HCT116 (cell line): ENCODE data around the gene CELF3. TPM values are rescaled to one million over a fixed set of nuclear protein-coding genes. Genes with fewer than 3 reads are reported as not detected.

ENCODE experiments used
- ATAC-seq: fragments of 200-7000 bp; cut with Tn5 transposase; 2 replicates; pipeline ENCODE4 v1.9.1; 2020; ENCODE audit warnings: mild to moderate bottlenecking, moderate library complexity
- BruUV-seq: library from RNA; stranded (reverse); fragments of 400-500 nt; replicated peaks from 2 replicates; lab custom pipeline; 2021; lab: Mats Ljungman, UMichigan
- CTCF ChIA-PET: fragments of 300-600 bp; sonication (Branson Sonifier 250); formaldehyde crosslinking; loops from one replicate; lab custom pipeline; 2021; ENCODE audit warnings: antibody characterized with exemption; lab: Charles Lee
- POLR2A ChIA-PET: fragments of 300-600, 350-600 bp; sonication (Branson Sonifier 250); formaldehyde crosslinking; loops from one replicate; lab custom pipeline; 2021; ENCODE audit warnings: antibody characterized with exemption; lab: Charles Lee
- RAD21 ChIA-PET, 2 experiments: fragments of 300-600 bp; sonication (Branson Sonifier 250); formaldehyde crosslinking; loops; one replicate each; lab custom pipeline; 2023; ENCODE audit warnings: low total read pairs in 2 of 2; ENCODE audit not compliant: uncharacterized antibody in 2 of 2, unreplicated experiment in 2 of 2, low non-redundant PET in 1 of 2; lab: Charles Lee
- DNase-seq: peaks from one replicate; pipeline ENCODE4 v3.0.0-alpha.2; 2010; ENCODE audit warnings: low read depth, low spot score
- H2AFZ ChIP-seq: fragments of 200-600 bp; shearing (Covaris generic), sonication (generic); 2 replicates; pipeline ENCODE4 v1.6.1; 2017; ENCODE audit warnings: low read depth, mixed run types, mixed read lengths, antibody characterized with exemption, low read length; ENCODE audit not compliant: poor library complexity, severe bottlenecking
- H3K27ac ChIP-seq: 2 replicates; pipeline ENCODE4 v1.5.1; 2012; ENCODE audit warnings: low read depth, low read length
- H3K27me3 ChIP-seq: fragments of 200-600 bp; sonication (generic); 2 replicates; pipeline ENCODE4 v1.6.1; 2016; ENCODE audit warnings: mixed run types, low read length, mixed read lengths; ENCODE audit not compliant: insufficient read depth
- H3K36me3 ChIP-seq, 2 experiments: fragments of 200-500 bp in 1 of 2; fragments of 200-600 bp in 1 of 2; sonication (Bioruptor generic) in 1 of 2; sonication (generic) in 1 of 2; 2 replicates each; pipeline versions ENCODE4 v1.5.1 to v1.6.1; 2014 to 2016; ENCODE audit warnings: low read length in 2 of 2, inconsistent platforms in 1 of 2, mixed read lengths in 1 of 2, mixed run types in 1 of 2; ENCODE audit not compliant: insufficient read depth in 2 of 2, control insufficient read depth in 1 of 2
- H3K4me1 ChIP-seq, 2 experiments: fragments of 200-600 bp in 1 of 2; sonication (generic) in 1 of 2; 2 replicates each; pipeline versions ENCODE4 v1.5.1 to v1.6.1; 2012 to 2017; ENCODE audit warnings: low read length in 2 of 2, inconsistent platforms in 1 of 2, mild to moderate bottlenecking in 1 of 2, mixed read lengths in 1 of 2, mixed run types in 1 of 2, moderate library complexity in 1 of 2; ENCODE audit not compliant: insufficient read depth in 2 of 2, control insufficient read depth in 1 of 2
- H3K4me2 ChIP-seq: fragments of 200-600 bp; sonication (generic); 2 replicates; pipeline ENCODE4 v1.6.1; 2017; ENCODE audit warnings: mixed run types, low read length, mixed read lengths
- H3K4me3 ChIP-seq, 2 experiments: fragments of 200-600 bp in 1 of 2; sonication (generic) in 1 of 2; replicated peaks in 1 of 2; 2 replicates each; pipeline ENCODE4 v1.5.1; 2011 to 2016; ENCODE audit warnings: low read length in 2 of 2, control low read depth in 1 of 2, low read depth in 1 of 2, mild to moderate bottlenecking in 1 of 2, mixed read lengths in 1 of 2, mixed run types in 1 of 2
- H3K79me2 ChIP-seq: fragments of 200-600 bp; sonication (generic); 2 replicates; pipeline ENCODE4 v1.6.1; 2017; ENCODE audit warnings: mild to moderate bottlenecking, mixed run types, low read length, moderate library complexity, mixed read lengths; ENCODE audit not compliant: insufficient read depth
- H3K9ac ChIP-seq: fragments of 200-600 bp; sonication (generic); 2 replicates; pipeline ENCODE4 v1.6.1; 2016; ENCODE audit warnings: low read length, mixed read lengths
- H3K9me2 ChIP-seq: fragments of 200-600 bp; sonication (generic), shearing (Covaris generic); 2 replicates; pipeline ENCODE4 v1.6.1; 2017; ENCODE audit warnings: mixed run types, mild to moderate bottlenecking, moderate library complexity; ENCODE audit not compliant: insufficient read depth
- H3K9me3 ChIP-seq, 2 experiments: fragments of 200-500 bp in 1 of 2; fragments of 200-600 bp in 1 of 2; sonication (Bioruptor generic) in 1 of 2; sonication (generic) in 1 of 2; 2 replicates each; pipeline ENCODE4 v1.6.1; 2014 to 2017; ENCODE audit warnings: low read length in 2 of 2, mixed read lengths in 2 of 2, inconsistent platforms in 1 of 2, low read depth in 1 of 2, mild to moderate bottlenecking in 1 of 2, mixed run types in 1 of 2, moderate library complexity in 1 of 2; ENCODE audit not compliant: control insufficient read depth in 1 of 2, insufficient read depth in 1 of 2
- H4K20me1 ChIP-seq: fragments of 200-600 bp; sonication (generic), shearing (Covaris generic); 2 replicates; pipeline ENCODE4 v1.6.1; 2017; ENCODE audit warnings: mixed run types, mild to moderate bottlenecking, moderate library complexity; ENCODE audit not compliant: insufficient read depth
- CBX3 ChIP-seq: IDR thresholded peaks from 2 replicates; pipeline ENCODE4 v1.6.1; 2012; ENCODE audit warnings: low read depth
- CEBPB ChIP-seq: IDR thresholded peaks from 2 replicates; pipeline ENCODE4 v1.6.1; 2012; ENCODE audit warnings: low read depth
- EGR1 ChIP-seq: IDR thresholded peaks from 2 replicates; pipeline ENCODE4 v1.6.1; 2012; ENCODE audit warnings: low read depth
- EZH2 ChIP-seq: fragments of 200-600 bp; sonication (generic); IDR thresholded peaks from 2 replicates; pipeline ENCODE4 v1.6.1; 2017; ENCODE audit warnings: antibody characterized with exemption, mixed run types
- FOSL1 ChIP-seq: IDR thresholded peaks from 2 replicates; pipeline ENCODE4 v1.6.1; 2012; ENCODE audit warnings: low read depth
- MAX ChIP-seq: IDR thresholded peaks from 2 replicates; pipeline ENCODE4 v1.6.1; 2012
- POLR2AphosphoS5 ChIP-seq: IDR thresholded peaks from 2 replicates; pipeline ENCODE4 v1.6.1; 2011; ENCODE audit warnings: mild to moderate bottlenecking, low read depth, low read length, moderate library complexity
- REST ChIP-seq: IDR thresholded peaks from 2 replicates; pipeline ENCODE4 v1.6.1; 2012; ENCODE audit warnings: low read depth
- SIN3A ChIP-seq: IDR thresholded peaks from 2 replicates; pipeline ENCODE4 v1.6.1; 2012; ENCODE audit warnings: low read depth
- SRF ChIP-seq: IDR thresholded peaks from 2 replicates; pipeline ENCODE4 v1.6.1; 2012; ENCODE audit warnings: low read depth
- ZNF274 ChIP-seq: fragments of 200-500 bp; sonication (Bioruptor generic); IDR thresholded peaks from 2 replicates; pipeline ENCODE4 v1.6.1; 2014; ENCODE audit warnings: mild to moderate bottlenecking, low read depth, low read length, inconsistent platforms
- intact Hi-C: fragments of 100-400 bp; cut with micrococcal nuclease; formaldehyde crosslinking; loops from 2 replicates; pipeline ENCODE4 v1.10.0; 2022
- total RNA-seq: library from RNA; stranded (reverse); gene quantifications from one replicate; pipeline ENCODE4 v1.2.1, GENCODE V29; 2021; ENCODE audit not compliant: unreplicated experiment

The CELF3 gene
- total RNA-seq, 1 experiment from 2014 or later = not detected

GRCh38 chr1:151760597-151761385 is 44.2 kb upstream of the CELF3 start:
- H3K9me2 ChIP-seq = no peaks in the 10 kb centered on the region
- H3K9ac ChIP-seq = no peak overlapping the region
- H4K20me1 ChIP-seq = no peaks in the 10 kb centered on the region
- no peak overlapping the region for H3K27ac ChIP-seq
- peaks cover 4 to 19% of the 10 kb centered on the region in 2 experiments; a peak in 3 of 4 replicates for H3K4me1 ChIP-seq
- RAD21 ChIA-PET = no interaction called here
- H3K9me3 ChIP-seq = no peaks in the 10 kb centered on the region
- TF ChIP-seq CBX3 (no peak), ZNF274 (no peak)
- H3K27me3 ChIP-seq = no peaks in the 10 kb centered on the region
- BruUV-seq = no TSS peak
- H3K36me3 ChIP-seq = peaks cover 7 to 30% of the 10 kb centered on the region in 2 experiments
- CTCF ChIA-PET = no interaction called here
- no peak overlapping the region for H2AFZ ChIP-seq
- intact Hi-C loops = no loop called here
- ATAC-seq (no peak), DNase-seq (no peak)
- POLR2A ChIA-PET = no interaction called here
- peaks cover 15% of the 10 kb centered on the region for H3K79me2 ChIP-seq
- H3K4me3 ChIP-seq = no peak overlapping the region
- no peak overlapping the region for H3K4me2 ChIP-seq

GRCh38 chr1:151759241-151759640 is 42.6 kb upstream of the CELF3 start:
- RAD21 ChIA-PET = no interaction called here
- POLR2A ChIA-PET = no interaction called here
- no TSS peak for BruUV-seq

More at GRCh38 chr1:151759241-151759640, 42.6 kb upstream of the CELF3 start:
- Histone ChIP-seq H3K9me2 (no peaks in the 10 kb centered on the region), H2AFZ (no peak overlapping the region), H3K9ac (no peak overlapping the region), H3K27ac (no peak overlapping the region), H3K79me2 (peaks cover 15% of the 10 kb centered on the region), H3K36me3 (peaks cover 7 to 30% of the 10 kb centered on the region in 2 experiments), H3K9me3 (no peaks in the 10 kb centered on the region), H4K20me1 (no peaks in the 10 kb centered on the region), H3K4me3 (no peak overlapping the region), H3K4me1 (peaks cover 4 to 13% of the 10 kb centered on the region in 2 experiments; a peak in 3 of 4 replicates), H3K4me2 (no peak overlapping the region), H3K27me3 (no peaks in the 10 kb centered on the region)
- TF ChIP-seq SIN3A (no peak), POLR2AphosphoS5 (no peak), MAX (no peak), SRF (no peak), CEBPB (no peak), EZH2 (no peak), FOSL1 (no peak), REST (no peak), EGR1 (no peak)
- CTCF ChIA-PET = no interaction called here
- DNase-seq (no peak), ATAC-seq (no peak)
- intact Hi-C loops = no loop called here
